HCT116 (cell line): ENCODE measurements around the gene SUSD3. TPM values are rescaled to one million over a fixed set of nuclear protein-coding genes. Genes with fewer than 3 reads are reported as not detected.

ENCODE experiments used
- ATAC-seq: fragments of 200-7000 bp; cut with Tn5 transposase; 2 replicates; pipeline ENCODE4 v1.9.1; 2020; ENCODE audit warnings: mild to moderate bottlenecking, moderate library complexity
- BruUV-seq: library from RNA; stranded (reverse); fragments of 400-500 nt; replicated peaks from 2 replicates; lab custom pipeline; 2021; lab: Mats Ljungman, UMichigan
- CTCF ChIA-PET: fragments of 300-600 bp; sonication (Branson Sonifier 250); formaldehyde crosslinking; loops from one replicate; lab custom pipeline; 2021; ENCODE audit warnings: antibody characterized with exemption; lab: Charles Lee
- POLR2A ChIA-PET: fragments of 300-600, 350-600 bp; sonication (Branson Sonifier 250); formaldehyde crosslinking; loops from one replicate; lab custom pipeline; 2021; ENCODE audit warnings: antibody characterized with exemption; lab: Charles Lee
- RAD21 ChIA-PET, 2 experiments: fragments of 300-600 bp; sonication (Branson Sonifier 250); formaldehyde crosslinking; loops; one replicate each; lab custom pipeline; 2023; ENCODE audit warnings: low total read pairs in 2 of 2; ENCODE audit not compliant: uncharacterized antibody in 2 of 2, unreplicated experiment in 2 of 2, low non-redundant PET in 1 of 2; lab: Charles Lee
- DNase-seq: peaks from one replicate; pipeline ENCODE4 v3.0.0-alpha.2; 2010; ENCODE audit warnings: low read depth, low spot score
- H2AFZ ChIP-seq: fragments of 200-600 bp; shearing (Covaris generic), sonication (generic); 2 replicates; pipeline ENCODE4 v1.6.1; 2017; ENCODE audit warnings: low read depth, mixed run types, mixed read lengths, antibody characterized with exemption, low read length; ENCODE audit not compliant: poor library complexity, severe bottlenecking
- H3K27ac ChIP-seq: 2 replicates; pipeline ENCODE4 v1.5.1; 2012; ENCODE audit warnings: low read depth, low read length
- H3K27me3 ChIP-seq: fragments of 200-600 bp; sonication (generic); 2 replicates; pipeline ENCODE4 v1.6.1; 2016; ENCODE audit warnings: mixed run types, low read length, mixed read lengths; ENCODE audit not compliant: insufficient read depth
- H3K36me3 ChIP-seq, 2 experiments: fragments of 200-500 bp in 1 of 2; fragments of 200-600 bp in 1 of 2; sonication (Bioruptor generic) in 1 of 2; sonication (generic) in 1 of 2; 2 replicates each; pipeline versions ENCODE4 v1.5.1 to v1.6.1; 2014 to 2016; ENCODE audit warnings: low read length in 2 of 2, inconsistent platforms in 1 of 2, mixed read lengths in 1 of 2, mixed run types in 1 of 2; ENCODE audit not compliant: insufficient read depth in 2 of 2, control insufficient read depth in 1 of 2
- H3K4me1 ChIP-seq, 2 experiments: fragments of 200-600 bp in 1 of 2; sonication (generic) in 1 of 2; 2 replicates each; pipeline versions ENCODE4 v1.5.1 to v1.6.1; 2012 to 2017; ENCODE audit warnings: low read length in 2 of 2, inconsistent platforms in 1 of 2, mild to moderate bottlenecking in 1 of 2, mixed read lengths in 1 of 2, mixed run types in 1 of 2, moderate library complexity in 1 of 2; ENCODE audit not compliant: insufficient read depth in 2 of 2, control insufficient read depth in 1 of 2
- H3K4me2 ChIP-seq: fragments of 200-600 bp; sonication (generic); 2 replicates; pipeline ENCODE4 v1.6.1; 2017; ENCODE audit warnings: mixed run types, low read length, mixed read lengths
- H3K4me3 ChIP-seq, 2 experiments: fragments of 200-600 bp in 1 of 2; sonication (generic) in 1 of 2; replicated peaks in 1 of 2; 2 replicates each; pipeline ENCODE4 v1.5.1; 2011 to 2016; ENCODE audit warnings: low read length in 2 of 2, control low read depth in 1 of 2, low read depth in 1 of 2, mild to moderate bottlenecking in 1 of 2, mixed read lengths in 1 of 2, mixed run types in 1 of 2
- H3K79me2 ChIP-seq: fragments of 200-600 bp; sonication (generic); 2 replicates; pipeline ENCODE4 v1.6.1; 2017; ENCODE audit warnings: mild to moderate bottlenecking, mixed run types, low read length, moderate library complexity, mixed read lengths; ENCODE audit not compliant: insufficient read depth
- H3K9ac ChIP-seq: fragments of 200-600 bp; sonication (generic); 2 replicates; pipeline ENCODE4 v1.6.1; 2016; ENCODE audit warnings: low read length, mixed read lengths
- H3K9me2 ChIP-seq: fragments of 200-600 bp; sonication (generic), shearing (Covaris generic); 2 replicates; pipeline ENCODE4 v1.6.1; 2017; ENCODE audit warnings: mixed run types, mild to moderate bottlenecking, moderate library complexity; ENCODE audit not compliant: insufficient read depth
- H3K9me3 ChIP-seq, 2 experiments: fragments of 200-500 bp in 1 of 2; fragments of 200-600 bp in 1 of 2; sonication (Bioruptor generic) in 1 of 2; sonication (generic) in 1 of 2; 2 replicates each; pipeline ENCODE4 v1.6.1; 2014 to 2017; ENCODE audit warnings: low read length in 2 of 2, mixed read lengths in 2 of 2, inconsistent platforms in 1 of 2, low read depth in 1 of 2, mild to moderate bottlenecking in 1 of 2, mixed run types in 1 of 2, moderate library complexity in 1 of 2; ENCODE audit not compliant: control insufficient read depth in 1 of 2, insufficient read depth in 1 of 2
- H4K20me1 ChIP-seq: fragments of 200-600 bp; sonication (generic), shearing (Covaris generic); 2 replicates; pipeline ENCODE4 v1.6.1; 2017; ENCODE audit warnings: mixed run types, mild to moderate bottlenecking, moderate library complexity; ENCODE audit not compliant: insufficient read depth
- ATF3 ChIP-seq: IDR thresholded peaks from 2 replicates; pipeline ENCODE4 v1.6.1; 2012
- CBX3 ChIP-seq: IDR thresholded peaks from 2 replicates; pipeline ENCODE4 v1.6.1; 2012; ENCODE audit warnings: low read depth
- CEBPB ChIP-seq: IDR thresholded peaks from 2 replicates; pipeline ENCODE4 v1.6.1; 2012; ENCODE audit warnings: low read depth
- CTCF ChIP-seq, 3 experiments: fragments of 200-600 bp in 1 of 3; sonication (generic) in 1 of 3; IDR thresholded peaks in 2 of 3; conservative IDR thresholded peaks in 1 of 3; 2 replicates each; pipeline ENCODE4 v1.5.1; 2012 to 2017; ENCODE audit warnings: low read depth in 2 of 3, low read length in 2 of 3, antibody characterized with exemption in 1 of 3, borderline replicate concordance in 1 of 3, control low read depth in 1 of 3, mild to moderate bottlenecking in 1 of 3, mixed read lengths in 1 of 3, mixed run types in 1 of 3, moderate library complexity in 1 of 3; ENCODE audit not compliant: insufficient read depth in 1 of 3
- EGR1 ChIP-seq: IDR thresholded peaks from 2 replicates; pipeline ENCODE4 v1.6.1; 2012; ENCODE audit warnings: low read depth
- JUND ChIP-seq: IDR thresholded peaks from 2 replicates; pipeline ENCODE4 v1.6.1; 2012
- POLR2AphosphoS5 ChIP-seq: IDR thresholded peaks from 2 replicates; pipeline ENCODE4 v1.6.1; 2011; ENCODE audit warnings: mild to moderate bottlenecking, low read depth, low read length, moderate library complexity
- REST ChIP-seq: IDR thresholded peaks from 2 replicates; pipeline ENCODE4 v1.6.1; 2012; ENCODE audit warnings: low read depth
- SP1 ChIP-seq: IDR thresholded peaks from 2 replicates; pipeline ENCODE4 v1.6.1; 2012; ENCODE audit warnings: low read depth
- TCF7L2 ChIP-seq: IDR thresholded peaks from 2 replicates; pipeline ENCODE4 v1.7.0; 2011; ENCODE audit warnings: borderline replicate concordance, inconsistent platforms; ENCODE audit not compliant: insufficient read depth, insufficient read length; ENCODE audit errors: extremely low read depth
- intact Hi-C: fragments of 100-400 bp; cut with micrococcal nuclease; formaldehyde crosslinking; loops from 2 replicates; pipeline ENCODE4 v1.10.0; 2022
- total RNA-seq: library from RNA; stranded (reverse); gene quantifications from one replicate; pipeline ENCODE4 v1.2.1, GENCODE V29; 2021; ENCODE audit not compliant: unreplicated experiment

SUSD3 gene
- total RNA-seq, 1 experiment from 2014 or later = 11.3 TPM

- H3K9me3 ChIP-seq = no peaks in the 10 kb centered on the region
- ATAC-seq (peak; percentile 8; the same call in 1 of the 2 replicates), DNase-seq (no peak)
- no peaks in the 10 kb centered on the region for H4K20me1 ChIP-seq
- H3K9ac ChIP-seq = peak overlapping the region; percentile 87; the same call in 1 of the 2 replicates
- no peaks in the 10 kb centered on the region for H3K27me3 ChIP-seq
- intact Hi-C loops = no loop called here
- H3K4me2 ChIP-seq = peak overlapping the region; percentile 100
- peak overlapping the region; percentile 73 to 87 for H3K4me3 ChIP-seq
- no TSS peak for BruUV-seq
- ChIA-PET POLR2A (no interaction called here), RAD21 (no interaction called here), CTCF (no interaction called here)
- peak overlapping the region; percentile 83 for H3K27ac ChIP-seq
- no peaks in the 10 kb centered on the region for H3K36me3 ChIP-seq
- no peaks in the 10 kb centered on the region for H3K9me2 ChIP-seq
- no peak overlapping the region for H2AFZ ChIP-seq
- no peak for TF ChIP-seq JUND
- no peak for TF ChIP-seq CTCF (IDR thresholded peaks at IDR 0.05 in 2 of 3, conservative IDR thresholded peaks at IDR 0.05 in 1 of 3; ENCODE audit: borderline replicate concordance in 1 of 3, insufficient read depth in 1 of 3, low read depth in 2 of 3, low read length in 2 of 3)
- TF ChIP-seq CBX3 = no peak
- TF ChIP-seq, all 23 proteins: peak for 0
- Histone ChIP-seq H3K4me1 (peaks cover 19 to 27% of the 10 kb centered on the region in 2 experiments), H3K79me2 (peaks cover 22% of the 10 kb centered on the region; the same call in 1 of the 2 replicates)
These were observed 73.9 kb downstream of the SUSD3 start for GRCh38 chr9:93132287-93132927.

- Histone ChIP-seq H3K9ac (peak overlapping the region; percentile 87), H3K9me2 (no peaks in the 10 kb centered on the region), H3K36me3 (no peaks in the 10 kb centered on the region), H4K20me1 (no peaks in the 10 kb centered on the region), H3K27me3 (no peaks in the 10 kb centered on the region), H3K4me3 (peak overlapping the region; percentile 73 to 87), H3K79me2 (peaks cover 22% of the 10 kb centered on the region; the same call in 1 of the 2 replicates), H2AFZ (no peak overlapping the region), H3K9me3 (no peaks in the 10 kb centered on the region), H3K27ac (peak overlapping the region; percentile 83), H3K4me2 (peak overlapping the region; percentile 100), H3K4me1 (peaks cover 17 to 25% of the 10 kb centered on the region in 2 experiments)
- intact Hi-C loops = no loop called here
- no peak for TF ChIP-seq JUND
- no peak for TF ChIP-seq SP1
- no peak for TF ChIP-seq ATF3
- TF ChIP-seq EGR1 = no peak
- TF ChIP-seq CBX3 = no peak
- no peak for TF ChIP-seq CEBPB
- no peak for TF ChIP-seq POLR2AphosphoS5
- no peak for TF ChIP-seq REST
- TF ChIP-seq TCF7L2 = no peak
- TSS peak; percentile 66 for BruUV-seq
- ATAC-seq (peak; percentile 4), DNase-seq (no peak)
- POLR2A ChIA-PET = interaction anchor here (1.1 to 1.6 kb wide), 5 partner anchors 7 to 35 kb away, joined by 3 to 7 read pairs (median 3); no protein-coding TSS in a partner anchor
- RAD21 ChIA-PET = no interaction called here
- CTCF ChIA-PET = no interaction called here
These were observed 74.6 kb downstream of the SUSD3 start for GRCh38 chr9:93132946-93133680.
